ENCODE data around the gene KRTAP5-4.
"Not testable (repeated sequence)": the region's sequence is repeated elsewhere in the genome, so short reads cannot be mapped to it uniquely, and the experiment has no call there.

KRTAP5-4 gene

DNA sequence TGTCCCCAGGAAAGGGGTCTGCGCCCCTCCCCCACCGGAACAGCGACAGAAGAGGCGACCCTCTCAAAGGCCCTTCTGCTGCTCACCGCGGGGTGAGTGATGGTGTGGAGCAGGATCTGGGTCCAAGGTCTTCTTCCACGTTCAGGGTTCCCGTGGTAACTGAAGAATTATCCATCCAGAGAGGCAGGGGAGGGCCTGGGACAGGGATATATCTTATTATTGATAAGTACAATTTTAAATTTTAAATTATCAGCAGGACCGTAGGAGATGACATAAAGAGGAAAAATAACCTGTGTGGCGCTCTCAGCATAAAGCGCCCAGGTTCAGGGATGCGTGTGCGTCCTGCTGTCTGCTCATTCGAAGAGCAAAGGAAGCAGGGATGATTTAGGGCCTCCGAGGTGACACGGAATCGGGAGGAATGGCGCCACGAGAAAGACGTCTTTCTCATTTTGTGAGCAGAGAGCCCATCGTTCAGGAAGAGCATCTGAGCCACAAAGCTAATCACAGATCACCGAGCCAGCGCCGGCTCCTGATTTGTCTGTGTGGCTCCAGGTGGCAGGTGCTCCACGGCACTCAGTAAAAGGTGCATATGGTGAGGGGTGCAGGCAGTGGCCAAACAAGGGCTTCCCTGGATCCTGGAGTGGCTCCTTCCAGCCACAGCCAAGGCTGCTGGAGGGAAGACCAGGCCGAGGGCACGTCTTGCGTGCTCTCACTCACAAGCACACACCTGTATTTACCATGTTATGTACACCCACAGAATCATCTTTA is 26.9 kb upstream of the KRTAP5-4 start:
- ChIA-PET POLR2A (no interaction called here), CTCF (interaction anchor here (0.8 to 8.2 kb wide), 4 partner anchors 8 to 44 kb away, joined by 3 to 127 read pairs (median 26); no protein-coding TSS in a partner anchor)
- H3K4me1 ChIP-seq (ENCODE audit: control extremely low read depth in 1 of 4, control insufficient read depth in 4 of 4, insufficient read depth in 4 of 4, low read length in 3 of 4) = peaks cover 0 to 21% (median 19%) of the 10 kb centered on the region in 4 experiments
- H3K27me3 ChIP-seq (replicated peaks in 2 of 5; ENCODE audit: control insufficient read depth in 4 of 5, insufficient read depth in 5 of 5, low read length in 4 of 5) = peaks cover 0 to 3% (median 0%) of the 10 kb centered on the region in 5 experiments
- no peaks in the 10 kb centered on the region for H3K36me3 ChIP-seq (ENCODE audit: control insufficient read depth in 4 of 4, insufficient read depth in 4 of 4, low read length in 3 of 4)
- H3K9me3 ChIP-seq (ENCODE audit: control extremely low read depth in 1 of 5, control insufficient read depth in 4 of 5, insufficient read depth in 2 of 5, low read depth in 1 of 5, low read length in 4 of 5) = no peaks in the 10 kb centered on the region
- WGBS (ENCODE audit: insufficient coverage) = 95% methylated on average over 21 of the region's 28 CpGs
- no peak for DNase-seq
- no peak overlapping the region for H3K4me3 ChIP-seq (ENCODE audit: control insufficient read depth in 1 of 7, extremely low read depth in 1 of 7, insufficient read depth in 4 of 7, low read depth in 2 of 7, low read length in 6 of 7)
- no peak overlapping the region for H3K27ac ChIP-seq (ENCODE audit: insufficient read depth in 1 of 2, low read depth in 1 of 2, low read length in 2 of 2, poor library complexity in 1 of 2, severe bottlenecking in 2 of 2)

DNA sequence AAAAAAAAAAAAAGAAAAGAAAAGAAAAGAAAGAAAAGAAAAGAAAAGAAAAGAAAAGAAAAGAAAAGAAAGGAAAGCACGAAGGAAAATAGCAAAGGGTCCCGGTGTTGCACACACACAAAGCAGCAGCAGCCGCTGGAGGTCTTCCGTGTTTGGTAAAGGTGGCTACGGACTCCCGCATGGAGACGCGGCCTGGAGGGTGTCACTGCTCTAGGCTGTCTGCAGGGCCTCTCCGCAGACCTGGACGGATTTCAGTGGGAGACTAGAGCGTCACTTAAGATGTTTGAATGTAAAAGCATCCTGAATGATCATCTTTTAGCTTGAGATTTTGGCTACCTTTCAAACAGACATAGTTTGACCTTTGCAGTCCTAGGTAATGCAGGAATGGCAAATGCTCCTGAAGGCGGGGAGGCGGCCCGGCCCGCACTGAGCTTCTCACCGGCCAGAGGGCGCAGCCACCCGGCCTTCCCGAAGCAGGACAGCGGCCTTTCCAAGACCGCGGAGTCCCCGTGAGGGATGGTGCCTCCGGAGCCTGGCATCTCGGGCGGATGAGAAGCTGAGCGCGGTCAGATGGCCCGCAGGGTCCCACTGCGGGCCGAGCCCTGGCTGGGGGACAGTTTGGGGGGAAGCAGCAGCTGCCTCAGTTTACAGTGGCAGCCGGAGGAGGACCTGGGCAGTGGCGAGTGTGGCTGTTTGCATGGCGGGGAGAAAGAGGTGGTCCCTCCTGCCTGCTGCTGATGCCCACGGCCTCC is 26.1 kb upstream of the KRTAP5-4 start:
- ChIA-PET POLR2A (no interaction called here), CTCF (interaction anchor here (0.8 to 8.2 kb wide), 3 partner anchors 8 to 45 kb away, joined by 3 to 127 read pairs (median 8); no protein-coding TSS in a partner anchor)
- Histone ChIP-seq H3K4me1 (ENCODE audit: control extremely low read depth in 1 of 4, control insufficient read depth in 4 of 4, insufficient read depth in 4 of 4, low read length in 3 of 4) (peaks cover 0 to 13% (median 12%) of the 10 kb centered on the region in 4 experiments), H3K9me3 (ENCODE audit: control extremely low read depth in 1 of 5, control insufficient read depth in 4 of 5, insufficient read depth in 2 of 5, low read depth in 1 of 5, low read length in 4 of 5) (no peaks in the 10 kb centered on the region), H3K27ac (ENCODE audit: insufficient read depth in 1 of 2, low read depth in 1 of 2, low read length in 2 of 2, poor library complexity in 1 of 2, severe bottlenecking in 2 of 2) (no peak overlapping the region), H3K4me3 (ENCODE audit: control insufficient read depth in 1 of 7, extremely low read depth in 1 of 7, insufficient read depth in 4 of 7, low read depth in 2 of 7, low read length in 6 of 7) (no peak overlapping the region), H3K27me3 (replicated peaks in 2 of 5; ENCODE audit: control insufficient read depth in 4 of 5, insufficient read depth in 5 of 5, low read length in 4 of 5) (peaks cover 0 to 3% (median 0%) of the 10 kb centered on the region in 5 experiments), H3K36me3 (ENCODE audit: control insufficient read depth in 4 of 4, insufficient read depth in 4 of 4, low read length in 3 of 4) (no peaks in the 10 kb centered on the region)
- DNase-seq = no peak
- 98% methylated on average over 28 of the region's 35 CpGs for WGBS (ENCODE audit: insufficient coverage)

DNA sequence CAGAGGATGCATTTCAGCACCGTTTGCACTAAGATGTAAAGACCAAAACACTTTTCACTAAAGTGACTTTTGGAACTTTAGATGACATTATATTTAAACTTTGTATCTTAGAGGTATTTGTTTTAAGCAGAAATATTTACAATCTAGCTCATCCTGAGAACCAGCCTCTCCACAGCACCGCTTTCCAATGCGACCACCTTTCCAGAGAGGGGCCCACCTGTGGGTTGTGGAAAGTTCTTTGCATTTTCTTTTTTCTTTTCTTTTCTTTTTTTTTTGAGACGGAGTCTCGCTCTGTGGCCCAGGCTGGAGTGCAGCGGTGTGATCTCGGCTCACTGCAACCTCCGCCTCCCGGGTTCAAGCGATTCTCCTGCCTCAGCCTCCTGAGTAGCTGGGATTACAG is 24.6 kb upstream of the KRTAP5-4 start:
- DNase-seq; H3K27me3 ChIP-seq (replicated peaks in 2 of 5; ENCODE audit: control insufficient read depth in 4 of 5, insufficient read depth in 5 of 5, low read length in 4 of 5); H3K4me1 ChIP-seq (ENCODE audit: control extremely low read depth in 1 of 4, control insufficient read depth in 4 of 4, insufficient read depth in 4 of 4, low read length in 3 of 4); H3K36me3 ChIP-seq (ENCODE audit: control insufficient read depth in 4 of 4, insufficient read depth in 4 of 4, low read length in 3 of 4); POLR2A ChIA-PET; H3K9me3 ChIP-seq (ENCODE audit: control extremely low read depth in 1 of 5, control insufficient read depth in 4 of 5, insufficient read depth in 2 of 5, low read depth in 1 of 5, low read length in 4 of 5); H3K27ac ChIP-seq (ENCODE audit: insufficient read depth in 1 of 2, low read depth in 1 of 2, low read length in 2 of 2, poor library complexity in 1 of 2, severe bottlenecking in 2 of 2); H3K4me3 ChIP-seq (ENCODE audit: control insufficient read depth in 1 of 7, extremely low read depth in 1 of 7, insufficient read depth in 4 of 7, low read depth in 2 of 7, low read length in 6 of 7): not testable (repeated sequence)
- WGBS (ENCODE audit: insufficient coverage) = 100% methylated on average over 5 of the region's 10 CpGs
- CTCF ChIA-PET = interaction anchor here (0.6 to 2.3 kb wide), 9 partner anchors 8 to 506 kb away, joined by 3 to 12 read pairs (median 4); no protein-coding TSS in a partner anchor

DNA sequence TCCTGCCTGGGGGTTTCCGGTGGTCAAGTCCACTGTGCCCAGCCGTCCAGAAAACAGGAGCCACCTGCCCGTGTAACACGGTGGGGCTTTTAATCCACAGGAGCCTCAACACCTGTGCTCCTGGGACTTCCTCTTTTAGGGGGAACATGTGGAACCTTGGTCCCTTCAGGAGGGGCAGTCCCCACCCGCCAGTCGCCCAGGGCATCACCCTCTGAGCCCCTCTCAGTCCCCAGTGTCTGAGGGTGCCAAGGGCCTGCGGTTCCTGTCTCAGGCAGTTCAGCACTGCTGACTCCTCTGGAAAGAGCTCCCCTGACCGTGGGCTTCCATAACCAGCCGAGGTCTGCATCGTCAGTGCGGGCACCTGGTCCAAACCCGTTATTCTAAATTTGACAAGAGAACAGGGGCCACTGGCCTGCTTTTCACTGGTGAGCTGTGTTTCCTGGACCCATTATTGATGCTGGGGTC is 23.5 kb upstream of the KRTAP5-4 start:
- no peak overlapping the region for H3K27ac ChIP-seq (ENCODE audit: insufficient read depth in 1 of 2, low read depth in 1 of 2, low read length in 2 of 2, poor library complexity in 1 of 2, severe bottlenecking in 2 of 2)
- ChIA-PET POLR2A (no interaction called here), CTCF (interaction anchor here (0.7 to 1.7 kb wide), 7 partner anchors 14 to 511 kb away, joined by 3 to 12 read pairs (median 3); no protein-coding TSS in a partner anchor)
- H3K9me3 ChIP-seq (ENCODE audit: control extremely low read depth in 1 of 5, control insufficient read depth in 4 of 5, insufficient read depth in 2 of 5, low read depth in 1 of 5, low read length in 4 of 5) = no peaks in the 10 kb centered on the region
- H3K36me3 ChIP-seq (ENCODE audit: control insufficient read depth in 4 of 4, insufficient read depth in 4 of 4, low read length in 3 of 4) = no peaks in the 10 kb centered on the region
- WGBS (ENCODE audit: insufficient coverage) = 48% methylated on average over 12 of the region's 12 CpGs
- H3K27me3 ChIP-seq (replicated peaks in 2 of 5; ENCODE audit: control insufficient read depth in 4 of 5, insufficient read depth in 5 of 5, low read length in 4 of 5) = peaks cover 0 to 4% (median 2%) of the 10 kb centered on the region in 5 experiments
- no peak overlapping the region for H3K4me3 ChIP-seq (ENCODE audit: control insufficient read depth in 1 of 7, extremely low read depth in 1 of 7, insufficient read depth in 4 of 7, low read depth in 2 of 7, low read length in 6 of 7)
- peak in 1 of 3 donors; percentile 27 for DNase-seq
- H3K4me1 ChIP-seq (ENCODE audit: control extremely low read depth in 1 of 4, control insufficient read depth in 4 of 4, insufficient read depth in 4 of 4, low read length in 3 of 4) = peaks cover 0 to 8% (median 6%) of the 10 kb centered on the region in 4 experiments

DNA sequence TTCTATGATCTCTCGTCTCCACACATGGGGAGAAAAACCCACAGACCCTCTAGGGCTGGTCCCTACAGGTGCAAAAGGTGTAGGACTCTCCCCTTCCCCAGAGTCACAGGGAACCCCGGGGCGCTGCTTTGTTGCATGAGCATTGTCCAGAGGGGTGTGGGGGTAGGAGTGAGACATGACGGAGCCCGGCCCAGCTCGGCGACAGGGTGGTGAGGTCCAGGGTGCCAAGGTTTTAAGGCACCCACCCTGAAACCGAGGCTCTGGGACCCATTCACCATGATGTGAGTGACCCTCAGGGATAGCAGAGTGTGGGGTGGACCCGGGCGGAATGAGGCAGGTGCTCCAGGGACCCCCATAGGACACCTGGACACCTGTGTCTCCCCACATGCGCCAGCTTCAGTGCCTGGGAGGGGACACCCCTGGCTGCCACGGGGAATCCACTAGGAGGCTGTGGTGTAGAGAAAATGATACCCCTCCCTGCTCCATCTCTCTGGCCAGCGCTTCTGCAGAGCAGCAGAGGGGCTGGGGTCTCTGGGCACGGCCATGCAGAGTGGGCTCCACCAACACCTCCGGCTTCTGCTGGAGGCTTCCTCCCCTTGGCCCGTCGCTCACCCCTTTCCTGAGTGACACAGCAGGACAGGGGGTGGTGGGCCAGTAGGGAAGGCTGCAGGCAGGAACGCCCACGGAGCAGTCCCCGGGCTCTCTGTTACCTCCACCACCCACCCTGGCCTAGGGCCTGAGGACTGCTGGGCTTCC is 22.8 kb upstream of the KRTAP5-4 start:
- H3K27me3 ChIP-seq (replicated peaks in 2 of 5; ENCODE audit: control insufficient read depth in 4 of 5, insufficient read depth in 5 of 5, low read length in 4 of 5) = peaks cover 0 to 7% (median 3%) of the 10 kb centered on the region in 5 experiments
- CTCF ChIA-PET = interaction anchor here (0.7 to 1.8 kb wide), 6 partner anchors 13 to 512 kb away, joined by 3 to 12 read pairs (median 4); no protein-coding TSS in a partner anchor
- no peaks in the 10 kb centered on the region for H3K9me3 ChIP-seq (ENCODE audit: control extremely low read depth in 1 of 5, control insufficient read depth in 4 of 5, insufficient read depth in 2 of 5, low read depth in 1 of 5, low read length in 4 of 5)
- POLR2A ChIA-PET = no interaction called here
- no peak for DNase-seq
- H3K27ac ChIP-seq (ENCODE audit: insufficient read depth in 1 of 2, low read depth in 1 of 2, low read length in 2 of 2, poor library complexity in 1 of 2, severe bottlenecking in 2 of 2) = no peak overlapping the region
- H3K4me1 ChIP-seq (ENCODE audit: control extremely low read depth in 1 of 4, control insufficient read depth in 4 of 4, insufficient read depth in 4 of 4, low read length in 3 of 4) = peaks cover 0 to 8% (median 6%) of the 10 kb centered on the region in 4 experiments
- no peak overlapping the region for H3K4me3 ChIP-seq (ENCODE audit: control insufficient read depth in 1 of 7, extremely low read depth in 1 of 7, insufficient read depth in 4 of 7, low read depth in 2 of 7, low read length in 6 of 7)
- WGBS (ENCODE audit: insufficient coverage) = 55% methylated on average over 12 of the region's 20 CpGs
- H3K36me3 ChIP-seq (ENCODE audit: control insufficient read depth in 4 of 4, insufficient read depth in 4 of 4, low read length in 3 of 4) = no peaks in the 10 kb centered on the region

DNA sequence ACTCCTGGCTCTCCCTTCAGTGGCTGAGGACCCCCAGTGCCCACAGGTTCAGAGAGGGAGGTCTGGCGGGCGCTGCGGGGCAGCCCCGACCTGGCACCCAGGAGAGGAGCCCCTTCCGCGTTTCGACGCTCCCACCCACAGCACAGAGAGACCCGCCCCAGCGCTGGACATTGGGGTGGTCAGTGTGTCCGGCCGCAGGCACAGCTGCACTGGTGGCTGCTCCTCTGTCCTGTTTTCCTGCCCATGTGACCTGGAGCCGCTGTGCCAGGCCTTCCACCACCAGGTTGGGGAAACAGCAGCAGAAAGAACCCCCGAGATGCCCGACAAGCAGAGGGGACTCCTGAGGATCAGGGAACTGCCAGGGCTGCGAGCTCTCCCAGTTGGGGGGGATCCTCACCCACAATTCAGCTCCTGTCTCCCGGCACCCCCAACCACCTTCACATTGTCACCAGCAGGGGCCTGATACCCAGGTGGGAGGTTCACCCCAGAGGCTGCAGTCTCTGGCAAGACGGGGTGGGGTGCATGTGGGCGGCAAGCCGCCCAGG is 21.3 kb upstream of the KRTAP5-4 start:
- no peak overlapping the region for H3K4me3 ChIP-seq (ENCODE audit: control insufficient read depth in 1 of 7, extremely low read depth in 1 of 7, insufficient read depth in 4 of 7, low read depth in 2 of 7, low read length in 6 of 7)
- no peaks in the 10 kb centered on the region for H3K36me3 ChIP-seq (ENCODE audit: control insufficient read depth in 4 of 4, insufficient read depth in 4 of 4, low read length in 3 of 4)
- ChIA-PET CTCF (interaction anchor here (1.0 to 7.1 kb wide), 6 partner anchors 9 to 358 kb away, joined by 3 to 45 read pairs (median 4); partner anchors contain the start of gene H19), POLR2A (no interaction called here)
- H3K9me3 ChIP-seq (ENCODE audit: control extremely low read depth in 1 of 5, control insufficient read depth in 4 of 5, insufficient read depth in 2 of 5, low read depth in 1 of 5, low read length in 4 of 5) = no peaks in the 10 kb centered on the region
- no peak overlapping the region for H3K27ac ChIP-seq (ENCODE audit: insufficient read depth in 1 of 2, low read depth in 1 of 2, low read length in 2 of 2, poor library complexity in 1 of 2, severe bottlenecking in 2 of 2)
- 96% methylated on average over 17 of the region's 20 CpGs for WGBS (ENCODE audit: insufficient coverage)
- no peak for DNase-seq
- H3K4me1 ChIP-seq (ENCODE audit: control extremely low read depth in 1 of 4, control insufficient read depth in 4 of 4, insufficient read depth in 4 of 4, low read length in 3 of 4) = peaks cover 0 to 11% (median 7%) of the 10 kb centered on the region in 4 experiments
- H3K27me3 ChIP-seq (replicated peaks in 2 of 5; ENCODE audit: control insufficient read depth in 4 of 5, insufficient read depth in 5 of 5, low read length in 4 of 5) = peaks cover 0 to 13% (median 4%) of the 10 kb centered on the region in 5 experiments

Data from common myeloid progenitor, CD34-positive (primary cell).